ENCODE measurements around the gene KRT75.

DNA sequence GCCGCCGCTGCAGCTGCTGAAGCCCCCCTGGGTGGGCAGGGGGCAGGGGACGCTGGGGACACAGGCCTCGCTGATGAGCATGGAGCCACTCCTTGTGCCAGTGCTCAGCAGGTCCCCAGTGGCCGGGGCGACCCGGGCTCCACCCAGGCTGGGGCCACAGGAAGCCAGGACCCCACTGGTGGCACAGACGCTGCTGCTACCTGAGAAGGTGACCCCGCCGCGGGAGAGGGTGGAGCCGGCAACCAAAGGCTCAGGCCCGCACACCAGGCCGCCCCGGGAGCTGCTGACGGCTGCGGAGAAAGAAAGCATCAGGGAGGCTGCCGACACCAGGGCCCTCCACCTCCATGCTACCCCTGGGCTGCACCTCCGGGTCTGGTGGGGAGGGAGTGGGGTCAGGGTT lies 56.1 kb downstream of the KRT75 start:
- TF ChIP-seq TAF1 (IDR thresholded peaks at IDR 0.05; ENCODE audit: borderline replicate concordance, low read depth, low read length): no peak
- no peak for TF ChIP-seq POLR2A (IDR thresholded peaks at IDR 0.05; ENCODE audit: low read depth, low read length)
- TF ChIP-seq POLR2AphosphoS5 (IDR thresholded peaks at IDR 0.05; ENCODE audit: low read depth, low read length): no peak

Measured in GM12892 (cell line).